GM19324 (cell line): ENCODE results near the gene CACNG5.
"Not testable (repeated sequence)": the region's sequence is repeated elsewhere in the genome, so short reads cannot be mapped to it uniquely, and the experiment has no call there.

Experiments
- ATAC-seq: cut with Tn5 transposase; IDR thresholded peaks from one replicate; pipeline ENCODE4 v1.9.1; 2021; ENCODE audit warnings: mild to moderate bottlenecking, moderate library complexity; ENCODE audit not compliant: unreplicated experiment, low FRiP score

Gene CACNG5

DNA sequence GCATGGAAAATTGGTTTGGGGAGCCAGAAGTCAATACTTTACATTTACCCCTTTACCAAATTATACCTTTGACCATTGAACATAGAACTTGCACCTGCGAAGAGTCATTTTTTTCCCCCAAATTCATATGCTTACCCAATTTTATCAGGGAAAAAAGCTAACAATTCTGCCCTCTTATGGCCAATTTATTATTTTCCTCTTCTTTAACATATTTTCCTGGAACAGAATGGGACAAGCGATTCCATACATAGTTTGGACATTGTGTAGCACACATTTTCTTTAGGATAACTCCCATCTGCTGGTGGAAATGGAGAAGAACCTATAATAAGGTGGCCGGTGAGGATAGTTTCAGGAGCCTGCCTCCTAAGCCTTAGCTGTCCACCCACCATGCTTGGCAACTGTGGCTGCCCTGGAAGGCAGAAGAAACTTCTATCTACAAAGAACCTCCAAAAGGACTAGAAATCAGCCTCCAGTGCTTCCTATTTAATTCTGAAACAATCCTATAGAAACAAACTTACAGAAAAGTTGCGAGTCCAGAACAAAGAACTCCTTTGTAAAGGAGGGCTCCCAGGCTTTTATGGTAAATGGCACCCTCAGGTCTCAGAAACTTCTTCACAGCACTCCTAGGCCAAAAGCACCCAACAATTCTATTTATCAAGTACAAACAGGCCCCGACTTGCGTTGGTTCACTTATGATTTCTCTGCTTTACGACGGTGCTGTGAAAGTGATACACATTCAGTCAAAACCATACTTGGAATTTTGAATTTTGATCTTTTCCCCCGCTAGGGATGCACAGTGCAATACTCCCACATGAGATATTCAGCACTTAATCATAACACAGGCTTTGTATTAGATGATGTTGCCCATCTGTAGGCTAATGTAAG lies 65.5 kb downstream of the CACNG5 start:
- ATAC-seq: no peak

DNA sequence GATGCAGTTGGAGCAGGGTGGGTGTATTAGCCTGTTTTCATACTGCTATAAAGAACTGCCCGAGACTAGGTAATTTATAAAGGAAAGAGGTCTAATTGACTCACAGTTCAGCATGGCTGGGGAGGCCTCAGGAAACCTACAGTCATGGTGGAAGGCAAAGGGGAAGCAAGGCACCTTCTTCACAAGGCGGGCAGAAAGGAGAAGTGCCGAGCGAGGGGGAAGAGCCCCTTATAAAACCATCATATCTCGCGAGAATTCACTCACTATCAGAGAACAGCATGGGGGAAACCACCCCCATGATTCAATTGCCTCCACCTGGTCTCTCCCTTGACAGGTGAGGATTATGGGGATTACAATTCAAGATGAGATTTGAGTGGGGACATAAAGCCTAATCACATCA lies 68.4 kb downstream of the CACNG5 start:
- ATAC-seq: not testable (repeated sequence)

DNA sequence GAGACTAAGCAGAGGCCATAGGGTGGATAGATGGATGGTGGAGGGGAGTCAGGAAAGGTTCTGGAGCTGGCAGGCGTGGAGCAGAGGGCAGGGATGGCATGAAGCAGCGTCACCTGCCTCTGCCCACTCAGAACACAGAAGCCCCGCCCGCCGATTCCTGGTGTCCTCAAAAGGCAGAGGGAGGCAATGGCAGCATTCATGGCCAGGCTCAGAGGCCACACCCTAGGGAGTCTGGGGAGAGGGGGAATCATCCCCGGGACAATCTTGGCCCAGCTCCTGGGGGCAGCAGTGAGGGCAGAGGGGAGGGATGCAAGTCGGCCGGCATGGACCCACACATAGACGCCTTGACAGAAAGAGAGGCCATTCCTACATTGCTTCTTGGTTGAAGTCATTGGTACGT lies 68.9 kb downstream of the CACNG5 start:
- no peak for ATAC-seq

DNA sequence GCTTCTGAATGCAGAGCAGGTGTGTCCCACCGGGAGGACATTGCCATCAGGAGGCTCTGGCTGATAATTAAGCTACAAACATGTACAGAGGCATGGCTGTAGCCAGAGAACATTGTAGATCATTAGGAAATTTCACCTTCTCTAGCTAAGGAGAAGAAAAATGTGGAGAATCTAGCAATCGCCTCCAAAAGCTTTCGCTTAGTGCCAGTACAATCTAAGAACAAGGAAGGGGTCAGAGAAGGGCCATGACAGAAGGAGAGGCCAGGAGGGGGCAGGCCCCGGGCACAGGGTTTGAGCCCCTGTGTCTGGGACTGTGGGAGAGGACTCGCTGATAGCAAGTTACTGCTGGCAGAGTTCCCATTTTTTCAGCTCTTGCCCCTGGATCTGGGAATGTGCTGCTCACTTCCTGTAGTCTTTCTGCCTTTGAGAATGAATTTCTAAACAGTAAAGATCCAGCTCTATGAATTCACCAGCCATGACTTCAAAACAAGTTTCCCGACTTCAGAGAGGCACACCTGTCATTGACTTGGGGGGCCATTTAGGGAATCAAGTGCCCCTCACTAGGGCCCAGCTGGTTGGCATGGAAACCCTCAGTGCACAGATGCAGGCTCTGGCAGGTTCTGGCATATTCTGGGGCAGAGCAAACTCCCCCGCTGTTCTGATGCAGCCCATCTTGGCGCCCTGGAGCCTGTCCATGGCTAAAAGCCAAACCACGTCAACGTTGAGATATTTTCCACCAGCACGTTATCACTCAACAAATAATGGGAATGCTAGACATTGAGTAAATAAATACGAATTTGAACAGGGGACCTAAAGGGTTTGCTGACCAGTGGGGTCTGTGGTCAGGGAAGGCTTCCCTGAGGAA lies 70.1 kb downstream of the CACNG5 start:
- no peak for ATAC-seq

DNA sequence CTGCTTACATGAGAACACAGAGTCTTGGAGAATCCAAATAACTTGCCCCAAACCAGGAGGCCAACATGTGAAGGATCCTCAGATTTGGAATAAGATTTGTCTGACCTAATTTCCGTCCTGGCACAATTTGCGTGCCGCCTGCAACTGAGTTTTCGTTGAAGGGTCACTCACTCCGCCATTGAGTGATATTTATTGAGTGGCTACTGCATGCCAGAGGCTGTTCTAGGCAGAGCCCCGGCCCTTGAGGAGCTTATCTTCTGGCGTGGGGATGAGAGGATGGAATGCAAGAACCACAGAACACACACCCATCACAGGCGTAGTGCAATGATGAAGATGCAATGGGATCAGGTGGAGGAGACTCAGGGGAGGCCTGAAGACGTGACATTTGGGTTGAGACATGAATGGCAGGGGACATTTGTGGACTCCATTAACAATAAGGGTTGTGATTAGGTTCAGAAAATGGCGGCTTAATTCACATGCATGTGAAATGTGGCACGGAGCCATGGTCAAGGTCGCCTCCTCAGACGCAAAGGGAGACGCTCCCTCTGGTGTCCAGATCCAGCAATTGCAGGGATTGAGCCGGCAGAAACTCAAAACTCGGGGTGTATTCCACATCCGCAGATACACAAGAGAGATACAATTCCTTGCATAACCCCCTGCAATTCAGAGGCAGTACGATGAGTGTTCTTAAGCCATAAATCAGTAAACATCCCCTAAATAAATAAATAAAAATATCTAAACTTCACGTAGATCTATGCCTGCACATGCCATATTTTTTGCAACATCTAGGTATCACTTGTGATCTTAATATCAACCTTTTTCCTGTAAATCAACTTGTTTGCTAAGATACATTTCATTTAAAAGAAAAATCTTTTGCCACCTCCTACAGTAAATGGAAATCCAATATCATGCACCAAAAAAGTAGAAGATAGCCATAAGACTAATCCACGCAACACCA lies 71.7 kb downstream of the CACNG5 start:
- ATAC-seq: no peak

DNA sequence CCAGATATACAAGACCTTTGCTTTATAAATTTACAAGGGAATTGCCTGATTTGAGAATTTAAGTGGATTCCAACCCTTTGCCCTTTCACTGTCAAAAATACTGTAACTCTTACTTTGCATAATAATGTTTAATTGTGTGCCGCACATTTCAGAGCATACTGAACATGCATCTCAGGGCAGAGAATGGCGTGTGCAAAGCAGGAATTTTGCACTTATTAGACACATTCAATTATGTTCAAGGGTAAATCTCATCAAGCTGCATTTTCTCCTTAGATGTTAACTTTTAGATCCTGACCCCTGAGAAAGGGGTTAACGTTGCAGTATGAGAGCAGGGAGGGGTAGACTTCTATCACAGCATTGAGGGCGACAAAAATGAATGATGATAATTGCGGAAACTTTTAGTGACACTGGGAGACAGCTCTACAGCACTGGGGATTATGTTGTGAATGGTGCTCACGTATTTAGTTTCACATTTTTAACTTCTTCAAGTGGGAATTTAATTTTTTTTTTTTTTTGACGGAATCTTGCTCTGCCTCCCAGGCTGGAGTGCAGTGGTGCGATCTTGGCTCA lies 75.0 kb downstream of the CACNG5 start:
- no peak for ATAC-seq

DNA sequence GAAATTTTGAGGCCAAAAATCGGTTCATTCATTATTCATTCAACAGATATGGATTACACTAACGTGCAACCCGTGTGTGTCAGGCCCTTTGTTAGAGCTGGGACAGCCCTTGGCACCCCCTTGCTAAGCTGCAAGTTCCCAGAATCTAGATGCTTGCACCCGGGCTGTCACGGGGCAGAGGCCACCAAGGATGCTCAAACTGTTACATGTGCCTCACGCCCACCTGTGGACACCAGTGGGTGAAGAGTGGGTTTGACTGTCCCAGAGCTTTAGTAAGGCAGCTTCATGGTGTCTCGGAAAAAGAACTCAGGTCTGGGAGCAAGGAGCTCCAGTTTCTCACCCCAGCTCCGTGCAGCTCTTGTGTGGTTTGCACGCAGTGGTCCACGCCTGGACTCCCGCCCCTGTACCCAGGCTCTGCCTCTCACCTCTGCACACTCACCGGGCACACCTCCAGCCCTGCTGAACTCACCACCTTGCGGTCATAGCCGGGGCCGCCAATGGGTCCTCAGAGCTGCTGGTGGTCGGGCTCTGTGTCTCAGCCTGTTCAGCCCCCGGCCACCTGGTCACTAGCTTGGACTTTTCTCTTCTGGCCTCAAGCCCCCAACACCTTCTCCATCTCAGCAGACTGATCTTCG lies 75.9 kb downstream of the CACNG5 start:
- ATAC-seq: no peak

DNA sequence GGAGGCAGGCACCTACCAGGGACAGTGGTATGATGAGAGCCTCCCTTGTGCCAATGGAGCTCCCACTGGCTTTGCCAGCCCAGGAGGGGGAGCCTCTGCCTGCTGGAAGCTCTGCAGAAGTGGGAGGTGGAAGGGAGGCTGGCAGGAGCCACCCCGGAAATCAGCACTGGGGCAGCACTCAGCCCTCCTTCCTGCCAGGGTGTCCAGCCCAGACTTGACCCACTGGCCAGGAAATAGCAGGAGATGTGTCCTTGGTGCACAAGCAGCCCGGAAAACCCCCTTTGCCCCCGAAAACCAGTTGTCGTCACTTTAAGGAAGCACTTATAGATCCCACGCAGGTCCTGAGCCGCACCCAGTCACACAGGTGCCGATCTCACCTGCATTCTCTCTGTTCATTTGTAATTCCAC lies 80.3 kb downstream of the CACNG5 start:
- ATAC-seq: no peak

DNA sequence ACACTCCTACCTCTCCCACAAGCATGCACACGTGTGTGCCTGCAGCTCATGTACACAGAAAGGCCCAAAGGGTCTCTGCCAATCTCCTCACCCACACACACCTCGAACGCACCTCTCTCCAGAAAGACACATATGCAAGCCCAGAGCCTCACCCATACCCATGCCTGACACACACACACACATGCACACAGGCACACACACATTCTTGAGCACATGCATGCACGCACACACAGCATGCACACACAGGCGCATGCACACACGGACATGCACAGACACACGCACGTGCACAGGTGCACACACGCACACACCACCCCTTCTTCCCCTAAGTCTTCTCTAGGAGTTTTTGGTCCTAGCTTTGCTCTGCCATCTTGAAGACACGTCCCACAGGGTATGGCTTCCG lies 80.9 kb downstream of the CACNG5 start:
- no peak for ATAC-seq

DNA sequence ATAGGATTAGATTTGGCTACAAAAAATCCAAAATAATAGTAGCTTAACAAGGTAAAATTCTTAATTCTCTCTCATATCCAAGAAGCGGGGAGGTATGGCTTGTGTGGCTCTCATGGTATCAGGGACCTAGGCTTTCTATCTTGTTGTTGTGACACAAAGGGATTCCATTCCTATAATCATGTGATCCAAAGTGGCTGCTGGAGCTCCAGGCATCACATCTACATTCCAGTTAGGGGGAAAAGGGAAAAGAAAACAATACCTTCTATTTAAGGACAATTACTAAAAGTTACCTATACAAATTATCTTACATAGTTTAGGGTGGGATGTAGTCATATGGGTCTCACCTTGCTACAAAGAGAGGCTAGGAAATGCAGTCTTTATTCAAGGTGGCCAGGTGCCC lies 82.0 kb downstream of the CACNG5 start:
- no peak for ATAC-seq

DNA sequence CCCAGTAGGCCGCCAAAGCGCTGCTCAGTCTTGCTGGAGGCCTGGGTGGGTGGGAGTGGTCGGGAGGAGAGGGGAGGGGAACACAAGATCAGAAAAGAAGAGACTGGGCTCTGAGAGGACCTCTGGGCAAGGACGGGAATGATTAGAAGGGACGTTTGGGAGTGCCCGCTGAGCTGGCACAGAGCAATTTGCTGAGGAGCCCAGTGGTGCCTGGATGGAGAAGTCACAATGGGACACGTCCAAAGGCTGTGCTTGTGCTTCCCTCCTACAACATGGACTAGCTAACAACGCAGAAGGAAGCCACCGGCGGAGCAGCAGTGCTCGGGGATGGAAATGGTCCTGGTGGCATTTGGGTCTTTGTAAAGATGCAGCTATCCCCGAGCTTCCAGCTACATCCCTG lies 84.0 kb downstream of the CACNG5 start:
- no peak for ATAC-seq

DNA sequence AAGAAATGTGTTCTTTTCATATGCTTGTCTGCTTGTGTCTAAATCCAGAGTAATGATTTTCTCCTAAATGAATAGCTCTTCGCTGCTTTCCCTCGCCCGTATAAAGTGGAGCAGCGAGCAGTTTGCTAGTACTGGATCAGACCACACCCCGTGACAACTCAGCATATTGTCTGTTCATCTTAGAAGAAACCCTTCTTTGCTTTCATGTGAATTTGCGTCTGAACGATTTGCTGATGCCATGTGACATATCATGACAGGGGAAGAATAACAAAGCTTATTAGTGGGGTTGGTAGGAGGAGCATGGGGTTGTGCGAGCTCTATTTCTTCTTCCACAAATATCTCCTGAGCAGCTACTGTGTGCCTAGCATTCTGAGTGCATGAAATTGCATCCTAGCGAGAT lies 85.5 kb downstream of the CACNG5 start:
- ATAC-seq: no peak

DNA sequence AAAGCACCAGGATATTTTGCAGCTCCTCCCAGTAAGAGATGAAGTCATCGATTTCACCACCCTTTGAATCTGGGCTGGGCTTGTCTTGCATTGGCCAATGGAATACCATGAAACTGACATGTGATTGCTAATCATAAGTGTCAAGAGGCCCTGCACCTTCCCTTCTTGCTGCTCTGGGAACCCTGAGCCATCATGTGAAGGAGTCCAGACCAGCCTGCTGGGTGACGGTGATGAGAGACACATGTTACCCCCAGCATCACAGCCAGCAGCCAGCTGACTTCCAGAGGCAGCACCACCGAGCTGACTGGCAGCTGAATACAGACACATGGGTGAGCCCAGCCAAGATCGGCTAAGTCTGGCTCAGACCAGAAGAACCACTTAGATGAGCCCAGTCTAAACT lies 86.0 kb downstream of the CACNG5 start:
- no peak for ATAC-seq

DNA sequence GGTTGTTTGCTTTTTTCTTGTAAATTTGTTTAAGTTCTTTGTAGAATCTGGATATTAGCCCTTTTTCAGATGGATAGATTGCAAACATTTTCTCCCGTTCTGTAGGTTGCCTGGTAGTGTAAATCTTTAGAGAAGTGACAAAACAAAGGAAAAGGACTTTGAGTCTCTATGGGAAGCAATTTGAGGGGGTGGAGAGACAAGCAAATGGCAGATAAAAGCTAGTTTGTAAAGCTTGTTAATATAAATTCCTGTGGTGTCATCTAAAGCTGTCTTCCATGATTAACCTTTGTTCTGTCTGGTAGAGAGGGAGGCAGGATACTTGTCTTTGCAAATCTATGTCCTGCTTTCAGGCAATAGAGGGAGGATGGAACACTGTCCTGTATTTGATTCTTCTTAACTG lies 89.0 kb downstream of the CACNG5 start:
- no peak for ATAC-seq

DNA sequence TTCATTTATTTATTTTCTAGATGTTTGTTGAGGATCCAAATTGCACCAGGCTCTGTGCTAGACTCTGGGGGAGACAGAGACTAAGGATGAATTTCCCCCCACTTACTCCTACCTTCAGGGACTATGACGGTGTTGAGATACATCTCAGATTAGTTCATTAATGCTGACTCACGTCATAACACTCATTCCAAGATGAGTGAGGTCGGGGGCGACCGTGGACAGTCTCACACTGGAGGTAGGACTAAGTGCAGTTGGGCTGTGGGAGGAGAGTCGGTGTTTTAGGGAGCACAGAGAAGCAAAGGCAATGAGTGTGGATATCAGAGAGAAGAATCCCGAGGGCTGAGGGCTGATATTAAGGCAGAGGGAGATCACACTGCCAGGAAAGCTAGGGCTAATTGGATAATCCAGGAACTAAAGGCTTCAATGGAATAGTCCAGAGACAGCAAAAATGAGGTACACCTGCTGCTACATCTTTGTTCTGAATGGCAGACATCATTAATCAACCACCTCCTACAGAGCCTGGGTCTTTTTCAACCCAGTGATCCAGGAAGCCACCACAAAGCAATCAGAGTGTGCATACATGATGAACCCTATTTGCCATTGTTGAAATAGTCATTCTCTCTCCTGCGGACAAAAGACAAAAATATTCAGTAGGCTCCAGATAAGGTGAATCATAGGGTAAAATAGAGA lies 91.0 kb downstream of the CACNG5 start:
- ATAC-seq: no peak

DNA sequence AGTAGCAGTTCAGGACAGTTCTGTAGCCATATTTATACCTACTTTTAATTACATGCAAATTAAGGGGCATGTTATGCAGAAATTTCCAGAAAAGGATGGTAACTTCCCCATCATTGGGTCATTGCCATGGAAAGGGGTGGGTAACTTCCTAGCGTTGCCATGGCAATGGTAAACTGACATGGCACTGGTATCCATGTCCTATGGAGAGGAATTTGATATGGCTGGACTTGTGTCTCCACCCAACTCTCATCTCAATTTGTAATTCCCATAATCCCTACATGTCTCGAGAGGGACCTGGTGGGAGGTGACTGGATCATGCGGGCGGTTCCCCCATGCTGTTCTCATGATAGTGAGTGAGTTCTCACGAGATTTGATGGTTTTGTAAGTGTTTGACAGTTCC lies 94.0 kb downstream of the CACNG5 start:
- ATAC-seq: no peak

DNA sequence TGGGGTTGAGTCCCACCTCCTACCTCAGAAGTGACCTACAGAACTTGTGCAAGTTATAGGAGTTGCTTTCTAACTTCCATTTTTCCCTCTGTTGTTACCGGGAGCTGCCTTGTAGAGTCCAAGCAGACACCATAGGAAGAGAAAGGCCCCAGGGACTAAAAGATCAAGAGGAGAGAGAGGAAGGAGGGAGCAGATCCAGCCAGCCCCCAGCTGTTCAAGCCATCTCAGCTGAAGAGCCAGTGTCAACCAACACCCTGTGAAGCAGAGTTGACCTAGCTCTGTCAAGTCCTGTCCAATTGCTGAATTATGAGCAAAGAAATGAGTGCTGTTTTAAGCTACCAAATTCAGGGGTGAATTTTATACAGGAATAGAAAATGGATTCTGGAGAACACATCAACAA lies 94.7 kb downstream of the CACNG5 start:
- ATAC-seq: no peak

DNA sequence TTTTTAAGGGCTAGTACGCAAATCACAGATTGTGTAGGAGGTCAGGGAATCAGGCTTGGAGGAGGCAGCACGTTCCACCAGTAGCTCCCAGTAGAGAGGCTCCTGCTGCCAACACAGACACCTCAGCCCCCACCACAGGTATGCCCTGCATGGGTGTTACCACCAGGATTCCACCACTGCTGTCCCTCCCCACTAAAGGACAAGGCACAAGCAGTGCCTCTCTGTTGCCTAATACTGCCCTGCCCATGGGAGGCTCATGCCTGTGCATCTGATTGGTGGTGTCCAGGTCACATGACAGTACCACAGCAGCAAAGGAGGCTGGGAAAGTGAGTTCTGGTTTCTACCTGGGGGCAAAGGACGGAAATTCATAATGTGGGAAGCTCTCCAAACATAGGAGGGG lies 96.0 kb downstream of the CACNG5 start:
- ATAC-seq: no peak

DNA sequence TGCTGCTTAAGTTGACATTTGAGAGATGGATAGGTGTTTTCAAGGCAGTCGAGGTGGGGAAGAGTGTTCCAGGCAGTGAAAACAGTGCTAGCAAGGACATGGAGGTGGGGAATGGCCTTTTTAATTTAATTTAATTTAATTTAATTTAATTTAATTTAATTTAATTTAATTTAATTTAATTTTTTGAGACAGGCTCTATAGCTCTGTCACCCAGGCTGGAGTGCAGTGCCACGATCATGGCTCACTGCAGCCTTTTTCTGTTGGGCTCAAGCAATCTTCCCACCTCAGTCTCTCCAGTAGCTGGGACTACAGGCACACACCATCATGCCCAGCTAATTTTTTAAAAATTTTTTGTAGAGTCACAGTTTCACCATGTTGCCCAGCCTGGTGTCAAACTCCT lies 97.4 kb downstream of the CACNG5 start:
- no peak for ATAC-seq
